GM19397 (cell line): Measurements from ENCODE around the gene QSOX2.

Experiments
- ATAC-seq: cut with Tn5 transposase; IDR thresholded peaks from one replicate; pipeline ENCODE4 v1.9.1; 2021; ENCODE audit warnings: mild to moderate bottlenecking, moderate library complexity; ENCODE audit not compliant: unreplicated experiment

The QSOX2 gene

GRCh38 chr9:136178061-136178772 lies 67.4 kb downstream of the QSOX2 start:
- no peak for ATAC-seq

- ATAC-seq, result no peak
Measured at GRCh38 chr9:136177224-136177623, 68.4 kb downstream of the QSOX2 start.

GRCh38 chr9:136175616-136176197 lies 69.9 kb downstream of the QSOX2 start:
- ATAC-seq, result no peak

- no peak for ATAC-seq
Measured at GRCh38 chr9:136174779-136175615, 70.6 kb downstream of the QSOX2 start.

- no peak for ATAC-seq
Measured at GRCh38 chr9:136173648-136174290, 71.8 kb downstream of the QSOX2 start.

GRCh38 chr9:136172412-136173079 lies 73.1 kb downstream of the QSOX2 start:
- ATAC-seq, result no peak

- ATAC-seq, result no peak
Measured at GRCh38 chr9:136171801-136172411, 73.7 kb downstream of the QSOX2 start.

GRCh38 chr9:136171009-136171800 lies 74.4 kb downstream of the QSOX2 start:
- ATAC-seq, result no peak

- ATAC-seq, result no peak
Measured at GRCh38 chr9:136170006-136170901, 75.4 kb downstream of the QSOX2 start.

GRCh38 chr9:136169495-136169894 lies 76.1 kb downstream of the QSOX2 start:
- no peak for ATAC-seq

GRCh38 chr9:136163248-136163850 lies 82.3 kb downstream of the QSOX2 start:
- no peak for ATAC-seq

- no peak for ATAC-seq
Measured at GRCh38 chr9:136160995-136161610, 84.5 kb downstream of the QSOX2 start.

- ATAC-seq, result no peak
Measured at GRCh38 chr9:136160381-136160841, 85.2 kb downstream of the QSOX2 start.

- no peak for ATAC-seq
Measured at GRCh38 chr9:136159851-136160250, 85.8 kb downstream of the QSOX2 start.

GRCh38 chr9:136157477-136158265 lies 87.9 kb downstream of the QSOX2 start:
- no peak for ATAC-seq
